HG02798 (cell line): Measurements from ENCODE around the gene PML.
"Not testable (repeated sequence)": the region's sequence is repeated elsewhere in the genome, so short reads cannot be mapped to it uniquely, and the experiment has no call there.

Experiments used
- ATAC-seq: cut with Tn5 transposase; IDR thresholded peaks from one replicate; pipeline ENCODE4 v1.9.1; 2021; ENCODE audit warnings: mild to moderate bottlenecking; ENCODE audit not compliant: unreplicated experiment, poor library complexity

Gene PML

GRCh38 chr15:74037171-74038117, 42.9 kb downstream of the PML start:
- no peak for ATAC-seq

- ATAC-seq = no peak
Observed at GRCh38 chr15:74038707-74039655, 44.5 kb downstream of the PML start.

GRCh38 chr15:74039656-74040010, 45.1 kb downstream of the PML start:
- ATAC-seq = no peak

- ATAC-seq = no peak
Observed at GRCh38 chr15:74040109-74040850, 45.8 kb downstream of the PML start.

- ATAC-seq = no peak
Observed at GRCh38 chr15:74041311-74041756, 46.8 kb downstream of the PML start.

GRCh38 chr15:74041777-74042435, 47.4 kb downstream of the PML start:
- ATAC-seq = no peak

- ATAC-seq = no peak
Observed at GRCh38 chr15:74042603-74043424, 48.3 kb downstream of the PML start.

GRCh38 chr15:74043425-74044266, 49.1 kb downstream of the PML start:
- no peak for ATAC-seq

GRCh38 chr15:74044267-74045110, 50.0 kb downstream of the PML start:
- no peak for ATAC-seq

- ATAC-seq = no peak
Observed at GRCh38 chr15:74045184-74045583, 50.7 kb downstream of the PML start.

- ATAC-seq = no peak
Observed at GRCh38 chr15:74045636-74046274, 51.2 kb downstream of the PML start.

GRCh38 chr15:74046275-74046674, 51.8 kb downstream of the PML start:
- ATAC-seq = no peak

GRCh38 chr15:74050127-74050526, 55.6 kb downstream of the PML start:
- no peak for ATAC-seq

- no peak for ATAC-seq
Observed at GRCh38 chr15:74050556-74051234, 56.2 kb downstream of the PML start.

GRCh38 chr15:74052271-74053260, 58.0 kb downstream of the PML start:
- not testable (repeated sequence) for ATAC-seq
